ENCODE results near the gene HINT2. TPM values are rescaled to one million over a fixed set of nuclear protein-coding genes. Genes with fewer than 3 reads are reported as not detected.

HINT2 gene
- total RNA-seq, 2 experiments from 2014 or later: 53.4 to 62.7 TPM

DNA sequence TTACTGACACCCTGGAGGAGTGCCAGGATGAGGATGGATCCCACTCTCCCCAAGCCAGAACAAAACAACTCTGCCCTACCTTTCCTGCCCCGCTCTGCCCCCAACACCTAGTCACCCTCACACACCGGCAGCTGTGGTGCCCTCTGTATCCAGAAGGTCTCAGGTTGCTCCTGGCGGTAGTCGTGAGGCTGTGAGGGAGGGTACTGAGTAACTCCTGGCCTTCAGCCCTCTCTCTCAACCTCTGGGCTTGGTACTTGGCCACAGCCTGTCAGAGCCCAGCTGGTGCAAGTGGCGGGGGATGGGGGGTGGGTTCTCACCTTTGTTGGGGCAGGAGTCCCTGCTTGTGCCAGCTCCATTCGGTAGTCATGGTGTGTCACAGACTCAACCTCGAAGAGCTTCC lies 4.7 kb downstream of the HINT2 start:
- Mint-ChIP-seq H3K4me3 (no peak overlapping the region), H3K27me3 (no peaks in the 10 kb centered on the region), H3K36me3 (ENCODE audit: low read depth) (peaks cover 13% of the 10 kb centered on the region), H3K9me3 (no peaks in the 10 kb centered on the region), H3K27ac (no peak overlapping the region), H3K4me1 (ENCODE audit: low read depth) (peaks cover 33% of the 10 kb centered on the region)
- ATAC-seq (no peak), DNase-seq (no peak)
- intact Hi-C loops (cut with micrococcal nuclease): loop anchor here (10.0 kb wide), 1 partner anchor 155 kb away; the partner anchor contains the start of genes CCDC107, RMRP and SIT1
- TF ChIP-seq CTCF (IDR thresholded peaks at IDR 0.05): no peak
- CTCF ChIA-PET: interaction anchor here (1.4 to 2.8 kb wide), 2 partner anchors 17 to 93 kb away, joined by 4 to 18 read pairs; no protein-coding TSS in a partner anchor
- POLR2A ChIA-PET: no interaction called here

GRCh38 chr9:35808433-35808832 lies 6.4 kb downstream of the HINT2 start:
- DNase-seq: no peak
- intact Hi-C loops (cut with micrococcal nuclease): no loop called here
- peaks cover 11% of the 10 kb centered on the region for H3K36me3 Mint-ChIP-seq (ENCODE audit: low read depth)
- CTCF ChIA-PET: interaction anchor here (5.8 kb wide), 1 partner anchor 19 kb away, joined by 30 read pairs; no protein-coding TSS in a partner anchor
- peaks cover 25% of the 10 kb centered on the region for H3K4me1 Mint-ChIP-seq (ENCODE audit: low read depth)
- H3K27ac Mint-ChIP-seq: no peak overlapping the region
- H3K4me3 Mint-ChIP-seq: no peak overlapping the region
- TF ChIP-seq CTCF (IDR thresholded peaks at IDR 0.05): no peak
- H3K9me3 Mint-ChIP-seq: no peaks in the 10 kb centered on the region
- no peaks in the 10 kb centered on the region for H3K27me3 Mint-ChIP-seq
- no peak for ATAC-seq
- POLR2A ChIA-PET: no interaction called here

- Mint-ChIP-seq H3K27me3 (no peaks in the 10 kb centered on the region), H3K27ac (no peak overlapping the region), H3K4me3 (no peak overlapping the region), H3K4me1 (ENCODE audit: low read depth) (peaks cover 7% of the 10 kb centered on the region), H3K9me3 (no peaks in the 10 kb centered on the region), H3K36me3 (ENCODE audit: low read depth) (peaks cover 12% of the 10 kb centered on the region)
- DNase-seq: no peak
- no peak for TF ChIP-seq CTCF (IDR thresholded peaks at IDR 0.05)
- intact Hi-C loops (cut with micrococcal nuclease): no loop called here
- no peak for ATAC-seq
- ChIA-PET CTCF (interaction anchor here (1.1 to 5.8 kb wide), 4 partner anchors 17 to 202 kb away, joined by 3 to 30 read pairs (median 3); partner anchors contain the start of genes CCDC107 and RMRP), POLR2A (no interaction called here)
These were observed 8.7 kb downstream of the HINT2 start for GRCh38 chr9:35806101-35806500.

- ChIA-PET CTCF (interaction anchor here (1.0 to 2.4 kb wide), 3 partner anchors 11 to 81 kb away, joined by 3 to 7 read pairs (median 4); no protein-coding TSS in a partner anchor), POLR2A (interaction anchor here (0.7 kb wide), 1 partner anchor 10 kb away, joined by 3 read pairs; the partner anchor contains the start of gene SPAG8)
- ATAC-seq (no peak), DNase-seq (no peak)
- intact Hi-C loops (cut with micrococcal nuclease): no loop called here
- Mint-ChIP-seq H3K27ac (no peak overlapping the region), H3K27me3 (no peaks in the 10 kb centered on the region), H3K4me1 (ENCODE audit: low read depth) (peaks cover 15% of the 10 kb centered on the region), H3K9me3 (no peaks in the 10 kb centered on the region), H3K36me3 (ENCODE audit: low read depth) (peaks cover 9% of the 10 kb centered on the region), H3K4me3 (no peak overlapping the region)
- no peak for TF ChIP-seq CTCF (IDR thresholded peaks at IDR 0.05)
These were observed 13.3 kb downstream of the HINT2 start for GRCh38 chr9:35801328-35802128.

DNA sequence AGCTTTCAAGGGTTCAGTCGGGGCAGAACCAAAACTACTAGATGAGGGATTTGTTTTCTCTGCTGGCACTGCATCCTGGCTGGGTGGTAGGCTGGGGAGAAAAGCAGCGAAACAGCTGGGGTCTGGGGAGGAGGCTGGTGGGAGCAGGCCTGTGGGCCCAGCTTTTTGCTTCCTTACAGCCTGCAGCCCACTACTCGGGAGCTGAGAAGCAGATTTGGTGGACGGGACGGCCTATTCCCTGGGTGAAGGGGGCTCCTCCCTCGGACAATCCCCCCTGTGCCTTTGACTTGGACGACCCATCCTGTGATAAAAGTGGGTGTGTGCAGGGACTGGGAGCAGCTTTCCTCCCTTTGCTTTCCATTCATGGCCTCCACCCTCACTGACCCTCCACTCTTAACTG lies 14.3 kb downstream of the HINT2 start:
- Mint-ChIP-seq H3K27me3 (no peaks in the 10 kb centered on the region), H3K27ac (no peak overlapping the region), H3K9me3 (no peaks in the 10 kb centered on the region), H3K4me1 (ENCODE audit: low read depth) (peaks cover 15% of the 10 kb centered on the region), H3K36me3 (ENCODE audit: low read depth) (peaks cover 6% of the 10 kb centered on the region), H3K4me3 (no peak overlapping the region)
- no peak for DNase-seq
- ATAC-seq: no peak
- CTCF ChIA-PET: interaction anchor here (1.0 to 2.4 kb wide), 3 partner anchors 10 to 82 kb away, joined by 3 to 7 read pairs (median 4); no protein-coding TSS in a partner anchor
- POLR2A ChIA-PET: interaction anchor here (0.7 to 0.8 kb wide), 2 partner anchors 11 to 36 kb away, joined by 3 read pairs; partner anchors contain the start of gene SPAG8
- intact Hi-C loops (cut with micrococcal nuclease): no loop called here
- TF ChIP-seq CTCF (IDR thresholded peaks at IDR 0.05): no peak
